Measurements from ENCODE around the gene SLC10A6. TPM values are rescaled to one million over a fixed set of nuclear protein-coding genes. Genes with fewer than 3 reads are reported as not detected.

SLC10A6 gene
- total RNA-seq, 3 donors from 2014 or later: 0.43 to 0.92 TPM; not detected in 1

GRCh38 chr4:86775061-86775460 is 74.1 kb downstream of the SLC10A6 start:
- TF ChIP-seq CTCF (IDR thresholded peaks at IDR 0.05): no peak
- DNase-seq (no peak), ATAC-seq (no peak)
- Histone ChIP-seq H3K4me3 (no peak overlapping the region), H3K4me1 (ENCODE audit: low read depth) (no peaks in the 10 kb centered on the region), H3K9me3 (no peaks in the 10 kb centered on the region), H3K36me3 (ENCODE audit: low read depth) (no peaks in the 10 kb centered on the region)
- intact Hi-C loops (cut with DNase I, micrococcal nuclease): no loop called here

Other genes starting within 250 kb of the SLC10A6 start
- under 1 TPM; 0.67 to 0.96 (median 0.85) TPM for gene C4orf36, start 43.0 kb upstream of the SLC10A6 start, total RNA-seq
- gene AFF1, start 85.6 kb upstream of the SLC10A6 start, total RNA-seq: 100 to 1,000 TPM in 2 of 3 donors, 10 to 100 TPM in 1; 84.0 to 150 (median 120) TPM